ENCODE data around the gene NDUFS2.
A peak's percentile ranks its signal among the peaks of the same experiment; 100 is the strongest.

Gene NDUFS2

GRCh38 chr1:161201836-161202712, at the start of gene NDUFS2:
Gene NDUFS2, plus strand, starts transcription at chr1:161202367. Its CDS starts 19 bp downstream, at chr1:161202386.
- DNase-seq: peak; percentile 98

GRCh38 chr1:161153176-161153575, 49.0 kb upstream of the NDUFS2 start:
- DNase-seq: no peak

GRCh38 chr1:161153682-161154337, 48.4 kb upstream of the NDUFS2 start, which contains the start of gene UFC1:
Gene UFC1, plus strand, starts transcription at chr1:161153978. Its CDS starts 20 bp downstream, at chr1:161153998.
- DNase-seq: peak; percentile 88

- no peak for DNase-seq
These were observed 44.3 kb upstream of the NDUFS2 start for GRCh38 chr1:161157867-161158266.

GRCh38 chr1:161158316-161159010, 43.7 kb upstream of the NDUFS2 start:
- DNase-seq: no peak

- peak; percentile 88 for DNase-seq
These were observed 42.9 kb upstream of the NDUFS2 start, which contains the start of gene USP21 for GRCh38 chr1:161159087-161159912. Gene USP21, plus strand, starts transcription at chr1:161159500. Its CDS starts 1,141 bp downstream, at chr1:161160641.

GRCh38 chr1:161159913-161160243, 42.3 kb upstream of the NDUFS2 start:
- no peak for DNase-seq

GRCh38 chr1:161160671-161161145, 41.5 kb upstream of the NDUFS2 start:
- no peak for DNase-seq

GRCh38 chr1:161161652-161162051, 40.5 kb upstream of the NDUFS2 start:
- DNase-seq: no peak

- no peak for DNase-seq
These were observed 40.1 kb upstream of the NDUFS2 start for GRCh38 chr1:161162052-161162451.

- no peak for DNase-seq
These were observed 39.4 kb upstream of the NDUFS2 start for GRCh38 chr1:161162806-161163205.

GRCh38 chr1:161163793-161164192, 38.4 kb upstream of the NDUFS2 start:
- DNase-seq: no peak

GRCh38 chr1:161164901-161165610, 37.1 kb upstream of the NDUFS2 start:
- DNase-seq: no peak

- DNase-seq: peak; percentile 97
These were observed 36.2 kb upstream of the NDUFS2 start, which contains the start of gene PPOX for GRCh38 chr1:161165742-161166668. Gene PPOX, plus strand, starts transcription at chr1:161166426. Its CDS starts 422 bp downstream, at chr1:161166848.

GRCh38 chr1:161166669-161167548, 35.3 kb upstream of the NDUFS2 start:
- no peak for DNase-seq

- no peak for DNase-seq
These were observed 33.3 kb upstream of the NDUFS2 start for GRCh38 chr1:161168906-161169305.

- DNase-seq: no peak
These were observed 31.0 kb upstream of the NDUFS2 start for GRCh38 chr1:161171191-161171590.

GRCh38 chr1:161171696-161172095, 30.5 kb upstream of the NDUFS2 start:
- DNase-seq: no peak

GRCh38 chr1:161172349-161172748, 29.8 kb upstream of the NDUFS2 start:
- no peak for DNase-seq
